Fibroblast of lung (primary cell): ENCODE measurements around the gene CFD. TPM values are rescaled to one million over a fixed set of nuclear protein-coding genes. Genes with fewer than 3 reads are reported as not detected.
A peak's percentile ranks its signal among the peaks of the same experiment; 100 is the strongest.
"Not testable (repeated sequence)": the region's sequence is repeated elsewhere in the genome, so short reads cannot be mapped to it uniquely, and the experiment has no call there.

Experiments
- DNase-seq, 2 donors: peaks; one replicate each; pipeline versions ENCODE4 v3.0.0 to v3.0.0-alpha.2; 2010; ENCODE audit warnings: low read depth in 2 of 2
- H2AFZ ChIP-seq: 2 replicates; pipeline ENCODE4 v1.5.1; 2012; ENCODE audit warnings: low read length, control low read depth, inconsistent platforms
- H3K27ac ChIP-seq: 2 replicates; pipeline ENCODE4 v1.5.1; 2011; ENCODE audit warnings: low read length, control low read depth; ENCODE audit not compliant: insufficient read depth
- H3K27me3 ChIP-seq: 2 replicates; pipeline ENCODE4 v1.5.1; 2011; ENCODE audit warnings: mild to moderate bottlenecking, low read length; ENCODE audit not compliant: control insufficient read depth, insufficient read depth
- H3K36me3 ChIP-seq: 2 replicates; pipeline ENCODE4 v1.5.1; 2011; ENCODE audit warnings: low read length; ENCODE audit not compliant: control insufficient read depth, insufficient read depth
- H3K4me1 ChIP-seq: 2 replicates; pipeline ENCODE4 v1.5.1; 2011; ENCODE audit warnings: low read length; ENCODE audit not compliant: control insufficient read depth, insufficient read depth; ENCODE audit errors: extremely low read depth
- H3K4me2 ChIP-seq: 2 replicates; pipeline ENCODE4 v1.5.1; 2011; ENCODE audit warnings: low read length, control low read depth; ENCODE audit not compliant: insufficient read depth; ENCODE audit errors: extremely low read depth
- H3K4me3 ChIP-seq, 4 experiments: fragments of 200-600 bp in 1 of 4; sonication (generic) in 1 of 4; replicated peaks in 1 of 4; 2 replicates each; pipeline ENCODE4 v1.5.1; 2011 to 2016; ENCODE audit warnings: low read length in 4 of 4, low read depth in 3 of 4, mild to moderate bottlenecking in 3 of 4, control low read depth in 2 of 4, inconsistent platforms in 1 of 4, mixed read lengths in 1 of 4; ENCODE audit not compliant: insufficient read depth in 1 of 4; ENCODE audit errors: control extremely low read depth in 1 of 4
- H3K79me2 ChIP-seq: 2 replicates; pipeline ENCODE4 v1.5.1; 2012; ENCODE audit warnings: mild to moderate bottlenecking, low read length, inconsistent platforms; ENCODE audit not compliant: control insufficient read depth, insufficient read depth
- H3K9ac ChIP-seq: 2 replicates; pipeline ENCODE4 v1.5.1; 2011; ENCODE audit warnings: mild to moderate bottlenecking, low read length, control low read depth; ENCODE audit not compliant: insufficient read depth
- H3K9me3 ChIP-seq: 2 replicates; pipeline ENCODE4 v1.5.1; 2012; ENCODE audit warnings: low read depth, low read length; ENCODE audit not compliant: control insufficient read depth, insufficient read depth
- H4K20me1 ChIP-seq: 2 replicates; pipeline ENCODE4 v1.5.1; 2011; ENCODE audit warnings: low read length; ENCODE audit not compliant: control insufficient read depth, insufficient read depth; ENCODE audit errors: extremely low read depth
- CTCF ChIP-seq, 2 donors: IDR thresholded peaks in 1 of 2; conservative IDR thresholded peaks in 1 of 2; 1 replicate in 1 of 2; 2 replicates in 1 of 2; pipeline ENCODE4 v1.5.1; 2011 to 2012; ENCODE audit warnings: low read length in 2 of 2, control low read depth in 1 of 2, inconsistent platforms in 1 of 2, low read depth in 1 of 2, mild to moderate bottlenecking in 1 of 2
- EZH2 ChIP-seq: IDR thresholded peaks from 2 replicates; pipeline ENCODE4 v1.5.1; 2012; ENCODE audit warnings: low read length, control low read depth, mild to moderate bottlenecking; ENCODE audit errors: missing control alignments
- polyA plus RNA-seq, 2 donors: library from polyadenylated mRNA; depleted of rRNA in 1 of 2; stranded (reverse) in 1 of 2; unstranded in 1 of 2; fragments of >200 nt; gene quantifications; 2 replicates each; pipeline ENCODE4 v1.2.1, GENCODE V29; 2011 to 2012; ENCODE audit warnings: missing spikeins in 1 of 2
- total RNA-seq: library from RNA; depleted of rRNA; stranded (reverse); fragments of >200 nt; gene quantifications from 2 replicates; pipeline ENCODE4 v1.2.1, GENCODE V29; 2014

CFD gene
- total and polyA plus RNA-seq, 2 donors (not counting 1 experiment from before 2014, with no cell fraction given) = 1.00 to 18.8 TPM

DNA sequence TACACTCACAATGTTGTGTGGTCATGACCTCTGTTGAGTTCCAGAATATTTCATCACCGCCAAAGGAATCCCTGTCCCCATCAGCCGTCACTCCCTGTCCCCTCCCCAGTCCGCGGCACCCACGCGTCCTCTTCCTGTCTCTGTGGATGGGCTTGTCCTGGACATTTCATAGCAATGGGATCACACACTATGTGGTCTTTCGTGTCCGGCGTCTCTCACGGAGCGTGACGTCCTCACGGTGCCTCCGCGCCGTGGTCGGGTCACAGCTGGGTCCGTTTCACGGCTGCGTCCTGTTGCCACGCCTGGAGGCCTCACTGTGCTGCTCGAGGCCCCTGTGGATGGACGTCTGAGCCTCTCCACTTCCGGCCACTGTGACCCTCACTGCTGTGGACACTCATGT is 25.2 kb upstream of the CFD start:
- Histone ChIP-seq H3K36me3 (no peaks in the 10 kb centered on the region), H3K4me3 (no peak overlapping the region), H3K9me3 (no peaks in the 10 kb centered on the region), H3K4me2 (no peak overlapping the region), H2AFZ (no peak overlapping the region), H3K79me2 (no peaks in the 10 kb centered on the region), H3K4me1 (no peaks in the 10 kb centered on the region), H3K9ac (no peak overlapping the region), H4K20me1 (no peaks in the 10 kb centered on the region), H3K27me3 (no peaks in the 10 kb centered on the region), H3K27ac (no peak overlapping the region)
- TF ChIP-seq EZH2 = no peak
- no peak for TF ChIP-seq CTCF (conservative IDR thresholded peaks at IDR 0.05 in 1 of 2, IDR thresholded peaks at IDR 0.05 in 1 of 2; ENCODE audit: low read depth in 1 of 2, low read length in 2 of 2)
- no peak for DNase-seq

DNA sequence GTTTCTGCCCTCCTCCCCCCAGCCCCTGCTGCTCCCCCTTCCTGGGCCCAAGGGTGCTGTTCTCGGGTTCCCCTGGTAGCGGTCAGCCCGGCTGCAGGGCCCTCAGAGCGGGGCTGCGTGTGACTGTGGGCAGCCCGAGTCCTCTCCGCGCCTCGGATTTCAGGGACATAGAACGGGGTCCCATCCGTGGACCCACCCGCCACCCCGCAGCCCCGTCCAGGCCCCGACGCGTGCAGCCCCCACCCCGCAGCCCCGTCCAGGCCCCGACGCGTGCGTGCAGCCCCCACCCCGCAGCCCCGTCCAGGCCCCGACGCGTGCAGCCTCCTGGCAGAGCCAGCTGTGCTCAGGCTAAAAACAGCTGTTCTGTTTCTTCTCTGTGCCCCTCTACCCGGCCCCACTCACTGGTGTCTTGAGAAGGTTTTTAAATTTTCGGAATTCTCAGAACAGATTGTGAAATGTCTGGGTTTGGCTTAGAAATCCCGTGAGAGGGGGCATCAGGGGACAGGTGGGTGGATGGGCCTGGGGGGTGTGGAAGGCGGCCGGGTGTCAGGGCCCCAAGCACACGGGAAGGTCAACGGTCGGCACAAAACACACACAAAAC is 24.2 kb upstream of the CFD start:
- Histone ChIP-seq H3K9ac (no peak overlapping the region), H3K27me3 (no peaks in the 10 kb centered on the region), H3K4me1 (no peaks in the 10 kb centered on the region), H3K4me2 (no peak overlapping the region), H3K36me3 (no peaks in the 10 kb centered on the region), H3K9me3 (no peaks in the 10 kb centered on the region), H3K4me3 (no peak overlapping the region), H2AFZ (no peak overlapping the region), H3K79me2 (no peaks in the 10 kb centered on the region), H3K27ac (no peak overlapping the region), H4K20me1 (no peaks in the 10 kb centered on the region)
- DNase-seq = peak in 1 of 2 donors; percentile 43
- TF ChIP-seq CTCF (conservative IDR thresholded peaks at IDR 0.05 in 1 of 2, IDR thresholded peaks at IDR 0.05 in 1 of 2; ENCODE audit: low read depth in 1 of 2, low read length in 2 of 2) (no peak), EZH2 (no peak)

DNA sequence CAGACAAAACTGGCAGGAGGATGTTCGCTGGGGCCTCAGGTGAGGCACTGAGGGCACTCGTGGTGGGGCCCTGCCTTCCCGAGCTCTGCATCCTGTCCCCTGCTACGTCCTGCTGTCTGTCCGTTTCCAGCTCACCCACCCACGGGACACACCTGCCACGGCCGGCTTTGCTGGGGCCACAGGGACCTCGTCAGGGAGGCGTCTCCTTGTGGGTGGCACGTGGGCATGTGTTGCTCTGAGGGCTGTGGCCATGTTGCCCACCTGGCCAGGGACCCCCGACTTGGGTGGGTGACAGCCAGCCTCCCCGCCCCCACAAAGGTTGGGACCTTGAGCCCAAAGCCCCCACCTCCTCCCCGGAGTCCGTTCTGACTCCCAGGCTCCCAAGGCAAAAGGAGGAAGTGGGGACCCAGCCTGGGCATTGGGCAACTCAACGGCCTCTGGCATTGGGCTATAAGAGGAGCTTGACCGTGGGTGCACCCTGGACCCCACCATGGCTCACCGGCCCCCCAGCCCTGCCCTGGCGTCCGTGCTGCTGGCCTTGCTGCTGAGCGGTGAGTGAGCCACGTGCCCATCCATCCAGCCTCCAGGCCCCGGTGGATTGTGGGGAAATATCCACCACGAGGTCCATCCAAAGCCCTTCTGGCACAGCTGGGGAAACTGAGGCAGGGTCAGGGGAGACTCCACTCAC is 18.8 kb upstream of the CFD start, which contains the start of gene PRTN3:
Gene PRTN3 (plus strand): TSS at position 481 of the 688 bp plus-strand sequence. CDS start 10 bp downstream, at position 491.
- Histone ChIP-seq H3K36me3 (no peaks in the 10 kb centered on the region), H3K4me2 (no peak within 1 kb of the TSS), H3K9ac (no peak within 1 kb of the TSS), H3K27me3 (peaks cover 13% of the 10 kb centered on the region), H3K4me3 (no peak within 1 kb of the TSS), H3K79me2 (no peaks in the 10 kb centered on the region), H3K27ac (no peak within 1 kb of the TSS), H4K20me1 (no peaks in the 10 kb centered on the region), H3K9me3 (no peaks in the 10 kb centered on the region), H2AFZ (no peak within 1 kb of the TSS), H3K4me1 (no peaks in the 10 kb centered on the region)
- no peak for DNase-seq
- TF ChIP-seq CTCF (conservative IDR thresholded peaks at IDR 0.05 in 1 of 2, IDR thresholded peaks at IDR 0.05 in 1 of 2; ENCODE audit: low read depth in 1 of 2, low read length in 2 of 2) (no peak), EZH2 (no peak)

GRCh38 chr19:842802-843179 is 16.7 kb upstream of the CFD start:
- H3K9me3 ChIP-seq, H3K36me3 ChIP-seq, H3K4me1 ChIP-seq, H3K27ac ChIP-seq, H4K20me1 ChIP-seq, H3K79me2 ChIP-seq, H3K4me3 ChIP-seq, H3K9ac ChIP-seq, DNase-seq, H2AFZ ChIP-seq, H3K4me2 ChIP-seq: not testable (repeated sequence)
- H3K27me3 ChIP-seq = peaks cover 16% of the 10 kb centered on the region
